SJSA1 (cell line): ENCODE data around the gene C17orf114.

ENCODE experiments used
- DNase-seq, 2 experiments: peaks; one replicate each; pipeline ENCODE4 v3.0.0-alpha.2; 2015 to 2020; ENCODE audit warnings: low spot score in 2 of 2, low read depth in 1 of 2
- H3K27ac ChIP-seq: fragments of 250-450 bp; sonication (Bioruptor Pico); 2 replicates; pipeline ENCODE4 v1.5.1; 2020; ENCODE audit warnings: mild to moderate bottlenecking, moderate library complexity
- H3K27me3 ChIP-seq: fragments of 250-450 bp; sonication (Bioruptor Pico); replicated peaks from 2 replicates; pipeline ENCODE4 v1.5.1; 2020; ENCODE audit warnings: mild to moderate bottlenecking, moderate library complexity
- H3K36me3 ChIP-seq: fragments of 250-450 bp; sonication (Bioruptor Pico); 2 replicates; pipeline ENCODE4 v1.5.1; 2020; ENCODE audit warnings: mild to moderate bottlenecking
- H3K4me1 ChIP-seq: fragments of 250-450 bp; sonication (Bioruptor Pico); replicated peaks from 2 replicates; pipeline ENCODE4 v1.6.1; 2021; ENCODE audit warnings: mild to moderate bottlenecking
- H3K4me3 ChIP-seq: fragments of 250-450 bp; sonication (Bioruptor Pico); 2 replicates; pipeline ENCODE4 v1.5.1; 2020; ENCODE audit warnings: mild to moderate bottlenecking
- H3K9me3 ChIP-seq: fragments of 250-450 bp; sonication (Bioruptor Pico); replicated peaks from 2 replicates; pipeline ENCODE4 v1.5.1; 2020; ENCODE audit warnings: mild to moderate bottlenecking

Gene C17orf114

GRCh38 chr17:4802228-4802627, at the start of gene C17orf114:
Gene C17orf114 (minus strand): TSS chr17:4802328.
- Histone ChIP-seq H3K27me3 (no peaks in the 10 kb centered on the region), H3K9me3 (no peaks in the 10 kb centered on the region), H3K36me3 (peaks cover 16% of the 10 kb centered on the region), H3K27ac (no peak within 1 kb of the TSS), H3K4me3 (no peak within 1 kb of the TSS), H3K4me1 (peaks cover under 1% of the 10 kb centered on the region; the same call in 1 of the 2 replicates)
- DNase-seq: no peak

- H3K9me3 ChIP-seq: no peaks in the 10 kb centered on the region
- no peaks in the 10 kb centered on the region for H3K36me3 ChIP-seq
- no peaks in the 10 kb centered on the region for H3K27me3 ChIP-seq
- H3K27ac ChIP-seq: no peak overlapping the region
- H3K4me1 ChIP-seq: peaks cover 5% of the 10 kb centered on the region; the same call in 1 of the 2 replicates
- no peak overlapping the region for H3K4me3 ChIP-seq
- DNase-seq: no peak
Observed at GRCh38 chr17:4851084-4851483, 49.0 kb upstream of the C17orf114 start.

- no peak for DNase-seq
- Histone ChIP-seq H3K4me3 (no peak overlapping the region), H3K27ac (no peak overlapping the region), H3K4me1 (peaks cover 5% of the 10 kb centered on the region; the same call in 1 of the 2 replicates), H3K36me3 (no peaks in the 10 kb centered on the region), H3K27me3 (no peaks in the 10 kb centered on the region), H3K9me3 (no peaks in the 10 kb centered on the region)
Observed at GRCh38 chr17:4850246-4850645, 48.1 kb upstream of the C17orf114 start.

GRCh38 chr17:4849011-4849536, 46.9 kb upstream of the C17orf114 start:
- no peak for DNase-seq
- H3K4me3 ChIP-seq: no peak overlapping the region
- H3K27me3 ChIP-seq: no peaks in the 10 kb centered on the region
- peaks cover 5% of the 10 kb centered on the region; the same call in 1 of the 2 replicates for H3K4me1 ChIP-seq
- no peaks in the 10 kb centered on the region for H3K9me3 ChIP-seq
- no peaks in the 10 kb centered on the region for H3K36me3 ChIP-seq
- H3K27ac ChIP-seq: no peak overlapping the region

- H3K9me3 ChIP-seq: no peaks in the 10 kb centered on the region
- H3K4me1 ChIP-seq: peaks cover 5% of the 10 kb centered on the region; the same call in 1 of the 2 replicates
- DNase-seq: no peak
- no peaks in the 10 kb centered on the region for H3K36me3 ChIP-seq
- no peak overlapping the region for H3K4me3 ChIP-seq
- H3K27ac ChIP-seq: no peak overlapping the region
- no peaks in the 10 kb centered on the region for H3K27me3 ChIP-seq
Observed at GRCh38 chr17:4846635-4847390, 44.7 kb upstream of the C17orf114 start.

GRCh38 chr17:4845118-4845517, 43.0 kb upstream of the C17orf114 start:
- Histone ChIP-seq H3K27ac (no peak overlapping the region), H3K36me3 (no peaks in the 10 kb centered on the region), H3K9me3 (no peaks in the 10 kb centered on the region), H3K4me1 (peaks cover 12% of the 10 kb centered on the region), H3K4me3 (no peak overlapping the region), H3K27me3 (no peaks in the 10 kb centered on the region)
- DNase-seq: no peak

- Histone ChIP-seq H3K36me3 (0 out of 2 replicates have a peak, but pooled peaks cover 2% of the 10 kb centered on the region), H3K9me3 (no peaks in the 10 kb centered on the region), H3K4me3 (no peak overlapping the region), H3K27me3 (no peaks in the 10 kb centered on the region), H3K27ac (no peak overlapping the region), H3K4me1 (peaks cover 21% of the 10 kb centered on the region)
- no peak for DNase-seq
Observed at GRCh38 chr17:4843321-4844000, 41.3 kb upstream of the C17orf114 start.

- Histone ChIP-seq H3K36me3 (0 out of 2 replicates have a peak, but pooled peaks cover 3% of the 10 kb centered on the region), H3K27ac (no peak overlapping the region)
- no peak for DNase-seq
Observed at GRCh38 chr17:4842376-4842775, 40.2 kb upstream of the C17orf114 start.

DNA sequence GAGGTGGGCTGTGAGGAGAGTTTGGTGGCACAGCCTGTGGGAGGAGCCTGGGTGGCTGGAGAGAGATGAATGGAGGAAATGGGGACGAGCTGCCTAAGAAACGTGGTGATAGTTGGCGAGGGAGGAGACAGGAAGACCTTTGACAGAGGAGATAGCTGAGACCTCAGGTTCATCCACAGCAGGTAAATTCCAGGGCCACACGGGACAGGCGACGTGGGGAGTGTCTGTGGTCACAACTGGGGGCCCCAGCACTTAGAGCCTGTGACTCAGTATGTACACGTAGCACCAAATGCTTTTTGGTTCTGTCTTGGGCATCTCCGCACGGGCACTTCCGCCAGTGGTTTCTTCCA, 38.7 kb upstream of the C17orf114 start:
- Histone ChIP-seq H3K4me3 (no peak overlapping the region), H3K36me3 (peaks cover 3% of the 10 kb centered on the region; the same call in 1 of the 2 replicates), H3K27me3 (no peaks in the 10 kb centered on the region), H3K4me1 (peaks cover 21% of the 10 kb centered on the region), H3K27ac (no peak overlapping the region), H3K9me3 (no peaks in the 10 kb centered on the region)
- no peak for DNase-seq

More at GRCh38 chr17:4842376-4842775, 40.2 kb upstream of the C17orf114 start:
- Histone ChIP-seq H3K4me1 (peaks cover 21% of the 10 kb centered on the region), H3K9me3 (no peaks in the 10 kb centered on the region), H3K27me3 (no peaks in the 10 kb centered on the region), H3K4me3 (no peak overlapping the region)

DNA sequence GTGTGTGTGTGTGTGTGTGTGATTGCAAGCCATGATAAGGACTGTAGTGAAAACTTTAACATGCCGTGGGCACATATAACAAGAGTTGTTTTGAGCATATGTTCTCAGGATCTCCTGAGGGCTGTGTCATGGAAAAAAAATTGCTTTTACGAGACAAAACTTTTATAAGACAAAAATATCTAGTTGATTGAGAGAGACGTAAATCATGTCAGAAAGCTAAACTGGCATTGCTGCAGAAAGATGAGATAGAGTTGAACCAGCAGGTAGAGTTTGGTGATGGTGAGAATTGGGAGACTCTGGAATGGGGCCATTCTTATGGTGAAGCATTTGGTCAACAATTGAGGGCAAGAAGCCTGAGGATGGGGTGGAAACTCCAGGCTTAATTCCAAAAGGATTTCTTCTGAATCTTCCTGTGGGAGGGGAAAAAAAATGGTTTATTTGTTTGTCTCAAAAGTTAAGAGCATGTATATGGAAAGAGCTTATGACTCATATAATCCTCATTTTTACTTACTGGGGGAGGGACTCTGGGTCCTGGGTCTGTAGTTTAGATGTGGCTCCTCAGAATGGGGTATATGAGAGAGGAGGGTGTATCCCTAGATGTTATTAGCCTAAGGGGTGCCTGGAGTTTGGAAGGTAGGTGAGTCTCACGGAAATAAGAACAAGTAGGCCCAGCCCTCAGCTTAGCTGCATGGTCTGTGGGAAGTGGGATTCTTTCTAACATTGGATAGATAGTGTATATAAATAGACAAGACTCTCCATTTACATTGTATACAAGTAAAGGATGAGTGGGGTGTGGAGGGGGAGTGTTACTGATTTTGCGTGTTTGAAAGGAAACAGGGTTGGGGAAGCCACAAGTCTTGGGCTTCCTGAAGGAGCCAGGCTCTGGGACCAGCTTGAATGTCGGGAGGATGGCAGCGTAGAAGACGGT, 38.1 kb upstream of the C17orf114 start:
- Histone ChIP-seq H3K27me3 (no peaks in the 10 kb centered on the region), H3K27ac (no peak overlapping the region), H3K4me1 (peaks cover 26% of the 10 kb centered on the region), H3K36me3 (peaks cover 3% of the 10 kb centered on the region; the same call in 1 of the 2 replicates), H3K9me3 (no peaks in the 10 kb centered on the region), H3K4me3 (no peak overlapping the region)
- peak in 1 of 2 experiments; percentile 62 for DNase-seq

- H3K9me3 ChIP-seq: no peaks in the 10 kb centered on the region
- H3K4me1 ChIP-seq: peaks cover 36% of the 10 kb centered on the region
- H3K27me3 ChIP-seq: no peaks in the 10 kb centered on the region
- no peak overlapping the region for H3K4me3 ChIP-seq
- H3K36me3 ChIP-seq: peaks cover 3% of the 10 kb centered on the region; the same call in 1 of the 2 replicates
- no peak for DNase-seq
- H3K27ac ChIP-seq: no peak overlapping the region
Observed at GRCh38 chr17:4839221-4839620, 37.1 kb upstream of the C17orf114 start.

DNA sequence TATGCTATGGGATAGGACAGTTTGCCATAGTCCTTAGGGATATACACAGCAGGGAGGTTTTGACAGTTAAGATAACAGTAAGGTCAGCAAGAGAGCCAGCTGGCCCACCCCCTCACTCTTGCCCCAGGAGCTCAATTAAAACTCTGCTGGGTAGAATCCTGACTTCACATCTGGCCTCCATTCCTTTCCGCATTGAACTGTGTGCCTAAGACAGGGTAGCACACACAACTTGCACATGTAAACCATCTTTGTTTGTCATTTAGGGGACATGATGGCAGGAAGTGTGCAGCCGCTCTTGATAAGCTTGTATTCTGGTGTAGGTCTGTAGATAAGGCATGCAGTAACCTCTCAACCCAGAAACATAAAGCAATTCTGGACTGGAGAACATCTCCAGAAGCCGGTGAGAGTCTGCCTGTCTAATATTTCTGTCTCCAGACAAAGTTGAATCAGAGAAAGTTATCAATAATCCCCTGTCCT, 36.2 kb upstream of the C17orf114 start:
- Histone ChIP-seq H3K27me3 (no peaks in the 10 kb centered on the region), H3K27ac (no peak overlapping the region), H3K9me3 (no peaks in the 10 kb centered on the region), H3K4me3 (no peak overlapping the region), H3K4me1 (peaks cover 39% of the 10 kb centered on the region), H3K36me3 (peaks cover 6% of the 10 kb centered on the region)
- no peak for DNase-seq
